Kidney (tissue), 14 donors: ENCODE results near the gene EPB41L5. TPM values are rescaled to one million over a fixed set of nuclear protein-coding genes. Genes with fewer than 3 reads are reported as not detected.
"Not testable (repeated sequence)": the region's sequence is repeated elsewhere in the genome, so short reads cannot be mapped to it uniquely, and the experiment has no call there.

Source experiments
- DNase-seq, 5 donors: peaks; one replicate each; pipeline ENCODE4 v3.0.0-alpha.2; 2013 to 2020
- FAIRE-seq: peaks from 2 replicates; lab custom pipeline; 2012; peaks lifted over from hg19 to GRCh38; lab: Jason Lieb, UNC
- H3K27ac ChIP-seq, 2 donors: one replicate each; pipeline ENCODE4 v1.7.0; 2013; ENCODE audit warnings: low read depth in 2 of 2, low read length in 2 of 2, inconsistent platforms in 1 of 2
- H3K27me3 ChIP-seq: one replicate; pipeline ENCODE4 v1.7.1; 2013; ENCODE audit warnings: low read length, inconsistent platforms; ENCODE audit not compliant: control insufficient read depth, insufficient read depth
- H3K36me3 ChIP-seq, 3 donors: one replicate each; pipeline versions ENCODE4 v1.7.0 to v1.7.1; 2013; ENCODE audit warnings: low read length in 3 of 3, control low read depth in 1 of 3, inconsistent platforms in 1 of 3; ENCODE audit not compliant: insufficient read depth in 3 of 3, control insufficient read depth in 2 of 3
- H3K4me1 ChIP-seq, 3 donors: one replicate each; pipeline versions ENCODE4 v1.7.0 to v1.7.1; 2013; ENCODE audit warnings: low read length in 3 of 3, inconsistent platforms in 1 of 3, low read depth in 1 of 3; ENCODE audit not compliant: control insufficient read depth in 2 of 3, insufficient read depth in 2 of 3
- H3K4me3 ChIP-seq, 3 donors: one replicate each; pipeline versions ENCODE4 v1.7.0 to v1.8.1; 2013; ENCODE audit warnings: low read length in 3 of 3, control low read depth in 1 of 3, inconsistent platforms in 1 of 3
- H3K9ac ChIP-seq, 3 donors: one replicate each; pipeline versions ENCODE4 v1.7.0 to v1.7.1; 2013; ENCODE audit warnings: low read length in 3 of 3, control low read depth in 1 of 3, inconsistent platforms in 1 of 3
- H3K9me3 ChIP-seq, 3 donors: one replicate each; pipeline versions ENCODE4 v1.7.0 to v1.7.1; 2013; ENCODE audit warnings: low read length in 3 of 3, control low read depth in 1 of 3, inconsistent platforms in 1 of 3; ENCODE audit not compliant: control insufficient read depth in 2 of 3, insufficient read depth in 1 of 3
- intact Hi-C: fragments of 100-400 bp; cut with DNase I; formaldehyde crosslinking; loops from one replicate; pipeline ENCODE4 v1.11.1; 2022
- polyA plus RNA-seq: library from polyadenylated mRNA; stranded (reverse); fragments of 350-450 nt; fragmentation: Illumina TruSeq; extraction: RNeasy Lipid Tissue Mini Kit (QIAGEN cat#74804); gene quantifications from one replicate; pipeline ENCODE4 v1.2.3, GENCODE V29; 2014; ENCODE audit warnings: low read depth, low replicate concordance; ENCODE audit not compliant: insufficient read depth
- total RNA-seq: library from RNA; stranded (reverse); fragmentation: NEBNext Ultra II Directional; extraction: Animal tissue kit (Norgen Biotek cat#: 25700); gene quantifications from one replicate; pipeline ENCODE4 v1.2.1, GENCODE V29; 2021
- TF ChIP-seq, protein P1 (sequence below): IDR thresholded peaks from 3 replicates; pipeline ENCODE4 v1.5.1; 2012; ENCODE audit warnings: mild to moderate bottlenecking, moderate library complexity, borderline replicate concordance; ENCODE audit not compliant: insufficient read depth; ENCODE audit errors: extremely low read depth
- donor health status: control.
- donor health status: control.
- donor health status: control.
- donor health status: control.
- donor health status: control.
- donor health status: DM: yes; HTN: yes; CAD: no.
- donor health status: Normal renal cell carcinoma (clear cell type).

Gene EPB41L5
- total and polyA plus RNA-seq, 2 donors from 2014 or later: 28.2 to 49.4 TPM

DNA sequence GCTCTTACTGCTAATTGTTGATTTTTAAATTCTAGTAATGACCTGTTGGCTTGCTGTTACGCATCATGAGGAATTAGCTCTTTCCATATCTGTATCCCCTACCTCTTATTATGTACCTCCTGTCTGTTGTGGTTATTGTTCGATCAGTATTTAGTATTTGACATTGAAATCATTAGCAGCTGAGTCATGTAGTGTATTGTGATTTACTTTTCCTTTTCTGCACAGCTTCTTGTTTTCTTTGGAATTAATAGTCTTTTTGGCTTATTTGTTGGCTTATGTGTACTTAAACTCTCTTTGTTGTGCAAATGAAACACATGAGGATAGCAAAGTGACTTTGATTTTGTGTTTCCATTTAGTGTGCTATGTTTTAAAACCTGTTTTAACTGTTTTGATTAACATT is 4.3 kb downstream of the EPB41L5 start:
- intact Hi-C loops: no loop called here
- FAIRE-seq (no peak), DNase-seq (no peak)
- H3K9ac ChIP-seq: no peak overlapping the region
- H3K27me3 ChIP-seq: no peaks in the 10 kb centered on the region
- H3K9me3 ChIP-seq: no peaks in the 10 kb centered on the region
- H3K36me3 ChIP-seq: no peaks in the 10 kb centered on the region
- H3K27ac ChIP-seq: no peak overlapping the region
- H3K4me3 ChIP-seq: no peak overlapping the region
- H3K4me1 ChIP-seq: peaks cover 0 to 7% (median 2%) of the 10 kb centered on the region in 3 donors
- TF ChIP-seq, protein P1, sequence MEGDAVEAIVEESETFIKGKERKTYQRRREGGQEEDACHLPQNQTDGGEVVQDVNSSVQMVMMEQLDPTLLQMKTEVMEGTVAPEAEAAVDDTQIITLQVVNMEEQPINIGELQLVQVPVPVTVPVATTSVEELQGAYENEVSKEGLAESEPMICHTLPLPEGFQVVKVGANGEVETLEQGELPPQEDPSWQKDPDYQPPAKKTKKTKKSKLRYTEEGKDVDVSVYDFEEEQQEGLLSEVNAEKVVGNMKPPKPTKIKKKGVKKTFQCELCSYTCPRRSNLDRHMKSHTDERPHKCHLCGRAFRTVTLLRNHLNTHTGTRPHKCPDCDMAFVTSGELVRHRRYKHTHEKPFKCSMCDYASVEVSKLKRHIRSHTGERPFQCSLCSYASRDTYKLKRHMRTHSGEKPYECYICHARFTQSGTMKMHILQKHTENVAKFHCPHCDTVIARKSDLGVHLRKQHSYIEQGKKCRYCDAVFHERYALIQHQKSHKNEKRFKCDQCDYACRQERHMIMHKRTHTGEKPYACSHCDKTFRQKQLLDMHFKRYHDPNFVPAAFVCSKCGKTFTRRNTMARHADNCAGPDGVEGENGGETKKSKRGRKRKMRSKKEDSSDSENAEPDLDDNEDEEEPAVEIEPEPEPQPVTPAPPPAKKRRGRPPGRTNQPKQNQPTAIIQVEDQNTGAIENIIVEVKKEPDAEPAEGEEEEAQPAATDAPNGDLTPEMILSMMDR: no peak

DNA sequence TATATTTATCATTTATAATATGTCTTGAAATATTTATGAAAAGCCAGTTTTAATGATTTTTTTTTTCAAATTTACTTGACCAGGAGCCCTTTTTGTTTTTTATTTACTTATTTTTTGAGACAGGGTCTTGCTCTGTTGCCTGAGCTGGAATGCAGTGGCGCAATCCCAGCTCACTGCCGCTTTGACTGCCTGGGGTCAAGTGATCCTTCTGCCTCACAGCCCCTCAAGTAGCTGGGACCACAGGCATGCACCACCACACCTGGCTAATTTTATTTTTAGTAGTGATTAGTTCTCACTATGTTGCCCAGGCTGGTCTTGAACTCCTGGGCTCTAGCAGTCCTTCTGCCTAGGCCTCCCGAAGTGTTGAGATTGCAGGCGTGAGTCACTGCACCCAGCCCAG is 5.7 kb downstream of the EPB41L5 start:
- FAIRE-seq: no peak

DNA sequence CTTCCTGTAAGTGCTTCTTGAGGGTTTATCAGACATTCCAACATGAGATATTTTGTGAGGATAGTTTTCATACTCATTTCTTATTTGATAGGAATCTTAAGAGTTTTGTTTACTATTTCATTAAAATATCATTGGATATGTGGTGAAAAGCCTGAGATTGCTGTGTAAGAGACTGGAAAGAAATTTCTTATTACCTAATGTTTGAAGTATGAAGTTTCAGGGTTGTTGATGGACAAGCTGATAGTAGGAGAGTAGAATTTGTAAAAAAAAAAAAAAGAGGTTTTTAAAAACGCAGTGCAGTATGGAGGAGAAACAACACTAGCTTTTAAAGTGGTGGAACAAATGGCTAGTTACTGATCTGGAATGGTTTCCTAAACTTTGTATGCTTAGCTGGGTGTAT is 7.7 kb downstream of the EPB41L5 start:
- DNase-seq (no peak), FAIRE-seq (no peak)
- Histone ChIP-seq H3K4me3 (no peak overlapping the region), H3K9me3 (no peaks in the 10 kb centered on the region), H3K36me3 (peaks cover 0 to 2% (median 0%) of the 10 kb centered on the region in 3 donors), H3K4me1 (peaks cover 0 to 3% (median 0%) of the 10 kb centered on the region in 3 donors), H3K9ac (no peak overlapping the region), H3K27me3 (no peaks in the 10 kb centered on the region), H3K27ac (no peak overlapping the region)
- TF ChIP-seq, protein P1: no peak
- intact Hi-C loops: no loop called here

More for the DNA sequence above, 5.7 kb downstream of the EPB41L5 start:
- intact Hi-C loops: no loop called here
- no peak overlapping the region for H3K4me3 ChIP-seq
- H3K4me1 ChIP-seq: peaks cover 0 to 7% (median 0%) of the 10 kb centered on the region in 3 donors
- TF ChIP-seq, protein P1: no peak
- peak in 2 of 5 donors; percentile 23 to 31 for DNase-seq
- no peak overlapping the region for H3K27ac ChIP-seq
- no peaks in the 10 kb centered on the region for H3K36me3 ChIP-seq
- no peaks in the 10 kb centered on the region for H3K27me3 ChIP-seq
- no peaks in the 10 kb centered on the region for H3K9me3 ChIP-seq
- no peak overlapping the region for H3K9ac ChIP-seq

DNA sequence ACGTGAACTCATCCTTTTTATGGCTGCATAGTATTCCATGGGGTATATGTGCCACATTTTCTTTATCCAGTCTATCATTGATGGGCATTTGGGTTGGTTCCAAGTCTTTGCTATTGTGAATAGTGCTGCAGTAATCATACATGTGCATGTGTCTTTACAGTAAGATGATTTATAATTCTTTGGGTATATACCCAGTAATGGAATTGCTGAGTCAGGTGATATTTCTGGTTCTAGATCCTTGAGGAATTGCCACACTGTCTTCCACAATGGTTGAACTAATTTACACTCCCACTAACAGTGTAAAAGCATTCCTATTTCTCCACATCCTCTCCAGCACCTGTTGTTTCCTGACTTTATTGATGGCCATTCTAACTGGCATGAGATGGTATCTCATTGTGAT is 9.6 kb downstream of the EPB41L5 start:
- H3K27ac ChIP-seq, H3K36me3 ChIP-seq, DNase-seq, intact Hi-C loops, H3K4me3 ChIP-seq, H3K9me3 ChIP-seq, H3K4me1 ChIP-seq, H3K9ac ChIP-seq, H3K27me3 ChIP-seq, FAIRE-seq: not testable (repeated sequence)
